ENCODE results near the gene ABHD4.

- no peak for TF ChIP-seq POLR2A (IDR thresholded peaks at IDR 0.05; ENCODE audit: low read depth, low read length)
- no peak for TF ChIP-seq CTCF (conservative IDR thresholded peaks at IDR 0.05; ENCODE audit: low read depth, low read length)
- TF ChIP-seq NFE2L2 (IDR thresholded peaks at IDR 0.05; ENCODE audit: low read depth, low read length) = no peak
- no peak for TF ChIP-seq BHLHE40 (IDR thresholded peaks at IDR 0.05; ENCODE audit: low read depth, low read length)
- TF ChIP-seq RAD21 (IDR thresholded peaks at IDR 0.05; ENCODE audit: low read length) = no peak
- TF ChIP-seq, protein P1, sequence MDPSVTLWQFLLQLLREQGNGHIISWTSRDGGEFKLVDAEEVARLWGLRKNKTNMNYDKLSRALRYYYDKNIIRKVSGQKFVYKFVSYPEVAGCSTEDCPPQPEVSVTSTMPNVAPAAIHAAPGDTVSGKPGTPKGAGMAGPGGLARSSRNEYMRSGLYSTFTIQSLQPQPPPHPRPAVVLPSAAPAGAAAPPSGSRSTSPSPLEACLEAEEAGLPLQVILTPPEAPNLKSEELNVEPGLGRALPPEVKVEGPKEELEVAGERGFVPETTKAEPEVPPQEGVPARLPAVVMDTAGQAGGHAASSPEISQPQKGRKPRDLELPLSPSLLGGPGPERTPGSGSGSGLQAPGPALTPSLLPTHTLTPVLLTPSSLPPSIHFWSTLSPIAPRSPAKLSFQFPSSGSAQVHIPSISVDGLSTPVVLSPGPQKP (IDR thresholded peaks at IDR 0.05; ENCODE audit: borderline replicate concordance, low read depth, low read length) = no peak
- TF ChIP-seq RFX5 (IDR thresholded peaks at IDR 0.05; ENCODE audit: low read depth, low read length) = no peak
- no peak for TF ChIP-seq SMC3 (IDR thresholded peaks at IDR 0.05; ENCODE audit: low read depth, low read length)
Observed at GRCh38 chr14:22580625-22581024, 17.5 kb upstream of the ABHD4 start.
